MM.1S (cell line): ENCODE data around the gene MESD.

ENCODE experiments used
- DNase-seq: peaks from one replicate; pipeline ENCODE4 v3.0.0-alpha.2; 2015
- H2AFZ ChIP-seq: fragments of 300-600 bp; sonication (generic); 2 replicates; pipeline ENCODE4 v1.6.0; 2016; ENCODE audit warnings: antibody characterized with exemption, low read length
- H3F3A ChIP-seq: fragments of 300-600 bp; sonication (generic); 2 replicates; pipeline ENCODE4 v1.6.1; 2016; ENCODE audit warnings: mild to moderate bottlenecking, antibody characterized with exemption, low read length, moderate library complexity, mixed read lengths; ENCODE audit not compliant: insufficient read depth
- H3K27ac ChIP-seq: fragments of 300-600 bp; sonication (generic); 2 replicates; pipeline ENCODE4 v1.5.1; 2016; ENCODE audit warnings: mild to moderate bottlenecking, low read length
- H3K27me3 ChIP-seq: fragments of 300-600 bp; sonication (generic); replicated peaks from 2 replicates; pipeline ENCODE4 v1.6.0; 2016; ENCODE audit warnings: low read length; ENCODE audit not compliant: insufficient read depth
- H3K36me3 ChIP-seq: fragments of 300-600 bp; sonication (generic); replicated peaks from 2 replicates; pipeline ENCODE4 v1.6.1; 2016; ENCODE audit warnings: mild to moderate bottlenecking, low read length, mixed read lengths; ENCODE audit not compliant: insufficient read depth
- H3K4me1 ChIP-seq: fragments of 300-600 bp; sonication (generic); 2 replicates; pipeline ENCODE4 v1.6.1; 2016; ENCODE audit warnings: low read length, mixed read lengths
- H3K4me2 ChIP-seq: fragments of 300-600 bp; sonication (generic); 2 replicates; pipeline ENCODE4 v1.6.0; 2016; ENCODE audit warnings: low read depth, low read length
- H3K4me3 ChIP-seq: fragments of 300-600 bp; sonication (generic); 2 replicates; pipeline ENCODE4 v1.5.1; 2016; ENCODE audit warnings: low read length, mixed read lengths
- H3K79me2 ChIP-seq: fragments of 300-600 bp; sonication (generic); 2 replicates; pipeline ENCODE4 v1.6.1; 2016; ENCODE audit warnings: mixed run types, low read length, mixed read lengths
- H3K9ac ChIP-seq: fragments of 300-600 bp; sonication (generic); 2 replicates; pipeline ENCODE4 v1.6.1; 2016; ENCODE audit warnings: low read length, mixed read lengths
- H3K9me2 ChIP-seq: fragments of 300-600 bp; sonication (generic); replicated peaks from 2 replicates; pipeline ENCODE4 v1.6.1; 2016; ENCODE audit warnings: mild to moderate bottlenecking, low read length, mixed read lengths; ENCODE audit not compliant: insufficient read depth
- H3K9me3 ChIP-seq: fragments of 300-600 bp; sonication (generic); replicated peaks from 2 replicates; pipeline ENCODE4 v1.6.1; 2016; ENCODE audit warnings: mild to moderate bottlenecking, low read length, mixed read lengths; ENCODE audit not compliant: insufficient read depth
- H4K20me1 ChIP-seq: fragments of 300-600 bp; sonication (generic); 2 replicates; pipeline ENCODE4 v1.6.1; 2016; ENCODE audit warnings: mild to moderate bottlenecking, low read length, moderate library complexity, mixed read lengths; ENCODE audit not compliant: insufficient read depth
- CTCF ChIP-seq: fragments of 300-600 bp; sonication (generic); IDR thresholded peaks from 2 replicates; pipeline ENCODE4 v1.5.1; 2016; ENCODE audit warnings: antibody characterized with exemption, low read length, mixed read lengths
- EZH2 ChIP-seq: fragments of 300-600 bp; sonication (generic); optimal IDR thresholded peaks from 2 replicates; pipeline ENCODE3; 2017; ENCODE audit warnings: low read depth, mild to moderate bottlenecking, antibody characterized with exemption, low read length, mixed read lengths
- EZH2phosphoT487 ChIP-seq: fragments of 300-600 bp; sonication (generic); IDR thresholded peaks from 2 replicates; pipeline ENCODE4 v1.6.1; 2018; ENCODE audit warnings: antibody characterized with exemption, low read length

Gene MESD

DNA sequence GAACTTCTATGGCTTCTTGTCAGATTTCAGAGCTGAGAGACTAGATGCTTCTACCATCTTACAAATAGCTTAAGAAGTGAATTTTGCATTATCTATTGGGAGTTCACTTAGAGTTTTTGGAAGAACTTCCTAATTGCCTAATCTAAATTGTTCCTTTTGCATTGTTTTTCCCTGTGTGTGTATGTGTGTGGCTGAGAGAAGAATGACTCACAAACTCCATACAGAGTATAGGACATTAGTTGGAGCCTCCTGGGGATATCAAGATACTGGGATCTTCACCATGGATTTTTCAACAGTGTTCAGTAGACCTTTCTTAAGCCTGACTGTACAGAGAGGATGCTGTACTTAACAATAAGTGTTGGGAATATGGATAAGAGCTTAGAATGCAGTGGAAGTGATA, 22.0 kb upstream of the MESD start:
- 0 out of 2 replicates have a peak, but pooled peaks cover 7% of the 10 kb centered on the region for H3K4me1 ChIP-seq
- H2AFZ ChIP-seq = no peak overlapping the region
- H3K36me3 ChIP-seq = no peaks in the 10 kb centered on the region
- H3F3A ChIP-seq = no peaks in the 10 kb centered on the region
- no peaks in the 10 kb centered on the region for H3K9me2 ChIP-seq
- no peak for DNase-seq
- TF ChIP-seq EZH2phosphoT487 (no peak), EZH2 (no peak), CTCF (no peak)
- no peak overlapping the region for H3K4me2 ChIP-seq
- no peak overlapping the region for H3K9ac ChIP-seq
- H3K79me2 ChIP-seq = peaks cover 21% of the 10 kb centered on the region
- no peaks in the 10 kb centered on the region for H4K20me1 ChIP-seq
- no peak overlapping the region for H3K27ac ChIP-seq
- no peaks in the 10 kb centered on the region for H3K27me3 ChIP-seq
- H3K4me3 ChIP-seq = no peak overlapping the region
- no peaks in the 10 kb centered on the region for H3K9me3 ChIP-seq

DNA sequence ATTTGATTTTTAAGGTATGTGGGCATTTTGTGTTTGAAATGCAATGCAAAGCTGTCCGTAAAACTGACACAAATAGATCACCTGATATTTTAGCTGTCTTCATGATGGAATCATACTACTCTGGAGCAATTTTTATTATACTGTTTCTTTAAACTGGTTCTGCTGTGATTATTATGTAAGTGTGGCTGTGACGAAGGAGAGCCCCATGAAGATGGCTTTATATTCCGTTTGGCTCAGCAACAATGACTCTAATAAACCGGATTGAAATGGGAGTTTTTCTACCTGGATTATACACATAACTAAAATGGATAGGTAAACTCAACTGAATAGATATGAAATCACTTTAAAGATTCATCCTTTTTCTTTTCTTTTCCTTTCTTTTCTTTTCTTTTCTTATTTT, 20.5 kb upstream of the MESD start:
- 0 out of 2 replicates have a peak, but pooled peaks cover 7% of the 10 kb centered on the region for H3K4me1 ChIP-seq
- H2AFZ ChIP-seq = no peak overlapping the region
- peaks cover 34% of the 10 kb centered on the region for H3K79me2 ChIP-seq
- H3K4me2 ChIP-seq = no peak overlapping the region
- no peak overlapping the region for H3K4me3 ChIP-seq
- DNase-seq = no peak
- H3K9me3 ChIP-seq = no peaks in the 10 kb centered on the region
- no peak overlapping the region for H3K27ac ChIP-seq
- TF ChIP-seq EZH2 (no peak), EZH2phosphoT487 (no peak), CTCF (no peak)
- H3F3A ChIP-seq = no peaks in the 10 kb centered on the region
- no peaks in the 10 kb centered on the region for H3K27me3 ChIP-seq
- no peak overlapping the region for H3K9ac ChIP-seq
- H3K9me2 ChIP-seq = no peaks in the 10 kb centered on the region
- no peaks in the 10 kb centered on the region for H3K36me3 ChIP-seq
- H4K20me1 ChIP-seq = no peaks in the 10 kb centered on the region

GRCh38 chr15:81008312-81008711, 18.7 kb upstream of the MESD start:
- peaks cover 4% of the 10 kb centered on the region; the same call in 1 of the 2 replicates for H3F3A ChIP-seq
- no peak for DNase-seq
- no peaks in the 10 kb centered on the region for H3K9me2 ChIP-seq
- H3K27me3 ChIP-seq = no peaks in the 10 kb centered on the region
- H3K4me3 ChIP-seq = no peak overlapping the region
- no peak overlapping the region for H3K9ac ChIP-seq
- H3K4me2 ChIP-seq = no peak overlapping the region
- TF ChIP-seq EZH2 (no peak), CTCF (no peak)
- H3K9me3 ChIP-seq = no peaks in the 10 kb centered on the region
- no peaks in the 10 kb centered on the region for H3K36me3 ChIP-seq
- H2AFZ ChIP-seq = no peak overlapping the region
- peaks cover 52% of the 10 kb centered on the region for H3K79me2 ChIP-seq
- no peaks in the 10 kb centered on the region for H4K20me1 ChIP-seq
- H3K27ac ChIP-seq = no peak overlapping the region
- 0 out of 2 replicates have a peak, but pooled peaks cover 7% of the 10 kb centered on the region for H3K4me1 ChIP-seq
